Tibial nerve (tissue), 3 donors: ENCODE results near the gene ENPP6.

Experiments
- POLR2A ChIP-seq, 2 donors: fragments of 450-650 bp; IDR thresholded peaks; one replicate each; pipeline ENCODE4 v1.6.1; 2017; ENCODE audit warnings: antibody characterized with exemption in 2 of 2, mild to moderate bottlenecking in 2 of 2, moderate library complexity in 2 of 2
- TF ChIP-seq, protein P1 (sequence below), 5 experiments: fragments of 200-600 bp in 3 of 5; fragments of 450-650 bp in 2 of 5; sonication (generic) in 3 of 5; IDR thresholded peaks; one replicate each; pipeline ENCODE4 v1.5.1; 2016 to 2019; ENCODE audit warnings: antibody characterized with exemption in 5 of 5, mild to moderate bottlenecking in 3 of 5, moderate library complexity in 2 of 5

DNA sequence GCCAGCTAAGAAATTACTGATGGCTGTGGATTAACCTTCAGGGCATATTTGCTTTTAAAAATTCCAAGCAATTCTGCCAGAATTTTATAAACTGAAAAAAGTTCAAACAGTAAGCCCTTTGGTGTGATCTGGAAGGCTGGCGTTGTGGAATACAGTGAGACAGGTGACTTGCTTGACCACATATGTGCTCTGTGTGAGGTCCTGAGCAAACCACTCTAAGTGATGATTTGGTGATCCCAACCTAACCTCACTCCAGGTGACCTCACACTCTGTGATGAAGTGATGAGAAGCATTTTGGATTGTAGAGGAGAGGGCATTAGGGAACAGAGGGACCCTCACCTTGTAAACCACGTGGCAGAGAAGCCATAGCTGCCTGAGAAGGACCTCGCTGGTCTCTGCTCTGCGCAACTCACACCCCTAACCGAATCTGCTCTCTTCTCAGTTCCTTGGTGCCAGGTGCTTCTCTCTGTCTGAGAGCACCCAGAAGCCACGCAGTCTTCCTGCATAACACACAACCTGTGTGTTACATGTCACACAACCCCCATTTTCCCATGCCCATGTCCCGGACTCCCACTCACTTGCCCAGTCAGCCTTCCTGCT lies 106.3 kb downstream of the ENPP6 start:
- TF ChIP-seq, protein P1, sequence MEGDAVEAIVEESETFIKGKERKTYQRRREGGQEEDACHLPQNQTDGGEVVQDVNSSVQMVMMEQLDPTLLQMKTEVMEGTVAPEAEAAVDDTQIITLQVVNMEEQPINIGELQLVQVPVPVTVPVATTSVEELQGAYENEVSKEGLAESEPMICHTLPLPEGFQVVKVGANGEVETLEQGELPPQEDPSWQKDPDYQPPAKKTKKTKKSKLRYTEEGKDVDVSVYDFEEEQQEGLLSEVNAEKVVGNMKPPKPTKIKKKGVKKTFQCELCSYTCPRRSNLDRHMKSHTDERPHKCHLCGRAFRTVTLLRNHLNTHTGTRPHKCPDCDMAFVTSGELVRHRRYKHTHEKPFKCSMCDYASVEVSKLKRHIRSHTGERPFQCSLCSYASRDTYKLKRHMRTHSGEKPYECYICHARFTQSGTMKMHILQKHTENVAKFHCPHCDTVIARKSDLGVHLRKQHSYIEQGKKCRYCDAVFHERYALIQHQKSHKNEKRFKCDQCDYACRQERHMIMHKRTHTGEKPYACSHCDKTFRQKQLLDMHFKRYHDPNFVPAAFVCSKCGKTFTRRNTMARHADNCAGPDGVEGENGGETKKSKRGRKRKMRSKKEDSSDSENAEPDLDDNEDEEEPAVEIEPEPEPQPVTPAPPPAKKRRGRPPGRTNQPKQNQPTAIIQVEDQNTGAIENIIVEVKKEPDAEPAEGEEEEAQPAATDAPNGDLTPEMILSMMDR (IDR thresholded peaks at IDR 0.05) = no peak
- no peak for TF ChIP-seq POLR2A (IDR thresholded peaks at IDR 0.05)
